ENCODE measurements around the gene FOXD1. TPM values are rescaled to one million over a fixed set of nuclear protein-coding genes. Genes with fewer than 3 reads are reported as not detected.
"Not testable (repeated sequence)": the region's sequence is repeated elsewhere in the genome, so short reads cannot be mapped to it uniquely, and the experiment has no call there.

FOXD1 gene
- polyA plus RNA-seq, 3 donors = 11.5 to 16.4 (median 12.7) TPM

DNA sequence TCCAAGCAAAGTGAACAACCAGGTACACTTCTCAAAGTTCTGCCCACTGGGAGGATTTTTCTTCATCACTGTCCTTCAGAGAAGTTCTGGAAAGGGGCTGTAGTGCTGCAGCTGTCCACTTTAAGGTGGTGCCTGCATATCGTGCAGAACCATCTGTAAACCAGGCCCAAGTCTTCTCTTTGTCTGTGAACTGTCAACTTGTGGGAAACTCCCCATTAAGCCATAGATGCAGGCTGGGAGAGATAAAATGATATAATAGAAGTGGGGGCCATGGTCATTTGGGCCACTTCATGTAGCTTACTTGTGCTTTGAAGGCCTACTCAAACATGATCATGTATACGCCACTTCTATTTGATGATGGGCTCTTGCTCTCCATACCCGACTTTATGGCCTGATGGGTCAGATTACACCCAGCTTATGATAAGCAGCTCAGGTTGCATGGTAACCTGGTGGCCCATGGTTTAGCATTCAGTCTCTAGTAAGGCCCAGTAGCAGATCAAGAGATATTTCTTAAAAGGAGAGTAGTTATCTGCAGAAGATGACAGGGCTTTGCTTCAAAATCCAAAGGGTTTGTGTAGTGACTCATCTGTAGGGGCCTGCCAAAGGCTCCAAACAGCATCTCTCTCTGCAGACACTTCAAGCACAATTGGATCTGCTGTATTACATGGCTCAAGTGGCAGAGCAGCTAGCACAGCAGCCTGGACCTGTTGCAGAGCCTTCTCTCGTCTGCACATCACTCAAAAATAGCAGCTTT is 34.0 kb upstream of the FOXD1 start:
- no peak for DNase-seq (ENCODE audit: extremely low read depth in 1 of 11, low read depth in 9 of 11, low spot score in 4 of 11)

- DNase-seq (ENCODE audit: extremely low read depth in 1 of 11, low read depth in 9 of 11, low spot score in 4 of 11) = no peak
Observed at GRCh38 chr5:73480500-73480899, 31.9 kb upstream of the FOXD1 start.

DNA sequence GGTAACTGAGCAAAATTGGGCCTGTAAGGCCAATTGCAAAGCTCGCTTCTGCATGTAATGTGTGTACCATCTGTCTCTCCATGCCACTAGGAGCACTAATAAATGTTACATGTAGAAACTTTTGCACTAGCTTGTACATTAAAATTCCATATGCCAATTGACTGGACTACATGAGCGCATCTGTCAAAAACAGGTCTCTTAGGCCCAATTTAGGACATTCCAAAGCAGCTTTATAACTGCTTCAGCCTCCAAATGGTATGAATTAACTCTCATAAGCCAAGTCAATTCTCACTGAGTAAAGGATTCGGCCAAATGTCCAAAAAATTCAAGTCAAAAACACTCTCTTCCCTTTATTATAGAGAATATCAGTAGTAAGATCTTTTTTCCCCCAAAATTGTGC is 23.5 kb upstream of the FOXD1 start:
- DNase-seq (ENCODE audit: extremely low read depth in 1 of 11, low read depth in 9 of 11, low spot score in 4 of 11) = no peak

DNA sequence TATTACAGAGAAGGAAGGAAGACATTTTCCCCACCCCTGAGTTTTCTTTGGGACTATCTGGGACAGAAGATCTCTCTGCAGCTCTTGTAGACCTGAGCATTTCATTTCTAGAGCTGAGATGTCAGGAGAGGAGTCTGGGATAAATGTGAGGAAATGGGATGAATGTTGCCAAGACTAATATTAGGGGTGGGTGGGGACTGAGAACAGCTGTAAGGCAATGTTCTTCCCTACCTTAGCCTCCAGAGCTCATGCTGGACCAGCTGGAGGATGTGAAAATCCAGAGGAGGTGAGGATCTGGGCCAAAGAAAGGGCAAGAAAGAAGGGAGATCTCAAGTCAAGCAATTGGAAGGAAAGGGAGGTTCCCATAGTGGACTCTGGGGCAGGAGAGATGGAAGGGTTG is 23.1 kb upstream of the FOXD1 start:
- DNase-seq (ENCODE audit: extremely low read depth in 1 of 11, low read depth in 9 of 11, low spot score in 4 of 11) = no peak

DNA sequence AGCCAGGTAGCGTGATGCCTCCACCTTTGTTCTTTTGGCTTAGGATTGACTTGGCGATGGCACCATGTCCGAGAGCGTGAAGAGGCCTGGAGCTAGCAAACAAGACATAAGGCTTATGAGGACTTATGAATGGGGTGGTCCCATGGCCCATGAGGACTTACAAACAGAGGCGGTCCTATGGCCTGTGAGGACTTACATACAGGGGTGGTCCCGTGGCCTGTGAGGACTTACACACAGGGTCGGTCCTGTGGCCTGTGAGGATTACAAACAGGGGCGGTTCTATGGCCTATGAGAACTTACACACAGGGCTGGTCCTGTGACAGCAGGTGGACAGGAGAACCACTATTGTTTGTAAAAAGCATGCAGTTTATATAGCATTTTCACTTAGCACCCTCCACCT is 21.3 kb upstream of the FOXD1 start:
- DNase-seq (ENCODE audit: extremely low read depth in 1 of 11, low read depth in 9 of 11, low spot score in 4 of 11) = no peak

- DNase-seq (ENCODE audit: extremely low read depth in 1 of 11, low read depth in 9 of 11, low spot score in 4 of 11) = not testable (repeated sequence)
Observed at GRCh38 chr5:73468638-73469037, 20.1 kb upstream of the FOXD1 start.

DNA sequence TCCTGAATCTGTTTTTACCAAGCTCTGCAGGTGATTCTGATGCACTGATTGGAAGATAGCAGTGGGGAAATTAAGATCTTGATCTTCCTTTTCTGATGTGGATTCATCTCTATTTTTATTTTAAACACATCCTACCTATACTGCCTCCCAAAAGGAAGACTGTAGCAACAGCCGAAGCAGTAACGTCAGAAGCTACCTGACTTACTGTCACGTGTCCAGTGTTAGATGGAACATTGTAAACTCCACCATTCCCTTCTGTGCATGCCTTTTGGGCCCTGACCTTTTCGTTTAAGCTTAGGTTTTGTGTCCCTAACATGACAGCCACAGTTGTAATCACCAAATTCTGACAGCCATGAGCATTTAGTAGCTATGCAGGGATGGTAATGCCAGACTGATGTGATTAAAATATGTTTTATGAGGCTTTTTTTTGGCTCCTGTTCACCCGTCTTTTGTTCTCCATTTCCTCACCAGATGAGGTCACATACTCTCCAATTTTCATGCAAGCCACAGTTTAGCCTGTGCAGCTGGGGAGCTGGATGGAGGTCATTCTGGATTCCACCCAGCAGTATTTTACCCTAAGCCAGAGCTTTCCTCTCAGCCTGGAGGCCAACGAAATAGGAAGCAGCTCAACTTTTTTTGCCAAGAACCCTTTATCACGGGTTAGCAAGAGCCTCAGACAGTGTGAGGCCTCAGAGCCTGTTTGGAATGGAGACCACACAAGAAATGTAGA is 15.6 kb upstream of the FOXD1 start:
- DNase-seq (ENCODE audit: extremely low read depth in 1 of 11, low read depth in 9 of 11, low spot score in 4 of 11) = no peak

DNA sequence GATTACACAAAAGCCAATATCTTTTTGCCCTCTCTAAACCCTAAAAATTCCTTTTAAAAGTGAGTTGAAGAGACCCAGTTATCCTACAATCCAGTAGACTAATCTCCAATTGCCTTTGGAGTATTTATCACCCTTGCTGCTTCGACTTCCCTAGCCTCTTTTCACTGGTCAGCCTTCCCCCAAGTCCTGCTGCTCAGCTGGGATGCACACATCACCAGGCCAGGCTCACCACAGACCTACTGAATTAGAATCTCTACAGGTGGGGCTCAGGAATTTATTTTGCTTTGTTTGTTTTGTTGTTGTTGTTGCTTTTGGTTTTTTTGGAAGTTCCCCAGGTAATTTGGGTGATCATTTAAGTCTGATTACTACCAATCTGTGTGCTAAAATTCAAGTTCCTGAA is 11.6 kb upstream of the FOXD1 start:
- no peak for DNase-seq (ENCODE audit: extremely low read depth in 1 of 11, low read depth in 9 of 11, low spot score in 4 of 11)

DNA sequence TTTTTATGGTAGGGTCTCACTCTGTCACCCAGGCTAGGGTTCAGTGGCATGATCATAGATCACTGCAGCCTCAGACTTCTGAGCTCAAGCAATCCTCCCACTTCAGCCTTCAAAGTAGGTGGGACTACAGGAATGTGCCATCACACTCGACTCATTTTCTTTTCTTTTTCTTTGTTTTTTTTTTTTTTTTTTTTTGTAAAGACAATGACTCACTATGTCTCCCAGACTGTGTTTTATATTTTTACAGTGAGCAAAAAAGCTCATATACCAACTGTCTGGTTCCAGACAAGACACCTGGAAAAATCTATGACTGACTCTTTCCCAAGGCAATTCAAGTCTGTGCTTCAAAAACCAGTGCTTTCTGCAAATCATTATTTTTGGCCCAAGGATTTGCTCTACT is 10.8 kb upstream of the FOXD1 start:
- no peak for DNase-seq (ENCODE audit: extremely low read depth in 1 of 11, low read depth in 9 of 11, low spot score in 4 of 11)

- DNase-seq (ENCODE audit: extremely low read depth in 1 of 11, low read depth in 9 of 11, low spot score in 4 of 11) = not testable (repeated sequence)
Observed at GRCh38 chr5:73456462-73456861, 7.9 kb upstream of the FOXD1 start.

- peak in 1 of 11 donors; percentile 69 for DNase-seq (ENCODE audit: extremely low read depth in 1 of 11, low read depth in 9 of 11, low spot score in 4 of 11)
Observed at GRCh38 chr5:73454379-73455036, 5.9 kb upstream of the FOXD1 start.

GRCh38 chr5:73452215-73452614 is 3.6 kb upstream of the FOXD1 start:
- DNase-seq (ENCODE audit: extremely low read depth in 1 of 11, low read depth in 9 of 11, low spot score in 4 of 11) = no peak

GRCh38 chr5:73451224-73452130 is 2.9 kb upstream of the FOXD1 start:
- DNase-seq (ENCODE audit: extremely low read depth in 1 of 11, low read depth in 9 of 11, low spot score in 4 of 11) = peak in 1 of 11 donors; percentile 54

DNA sequence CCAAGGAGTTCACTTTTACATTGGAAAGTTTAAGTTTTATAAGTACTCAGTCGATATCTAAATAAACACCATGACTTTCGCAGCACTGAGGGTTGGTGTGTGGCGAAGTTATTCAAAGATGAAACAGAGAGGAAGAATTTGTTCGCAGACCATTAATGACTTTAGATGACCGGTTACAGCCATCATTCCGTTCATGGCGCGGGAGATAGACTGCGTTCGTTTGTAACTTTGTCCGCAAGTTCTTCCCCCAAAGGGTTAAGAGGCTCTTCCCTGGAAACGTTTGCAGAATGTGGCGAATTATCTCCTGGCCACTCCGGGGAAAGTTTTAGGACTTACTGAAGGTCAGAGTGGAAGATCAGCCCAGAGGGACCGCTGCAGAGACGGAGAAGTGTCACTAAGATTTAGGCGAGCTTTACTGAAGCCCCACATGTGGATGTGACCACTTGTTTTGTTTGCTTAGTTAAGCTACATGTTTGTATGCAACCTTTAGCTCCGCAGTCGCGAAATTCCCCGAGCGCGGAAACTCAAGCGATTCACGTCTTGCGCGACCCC is 2.2 kb upstream of the FOXD1 start:
- peak in 1 of 11 donors; percentile 38 for DNase-seq (ENCODE audit: extremely low read depth in 1 of 11, low read depth in 9 of 11, low spot score in 4 of 11)

DNA sequence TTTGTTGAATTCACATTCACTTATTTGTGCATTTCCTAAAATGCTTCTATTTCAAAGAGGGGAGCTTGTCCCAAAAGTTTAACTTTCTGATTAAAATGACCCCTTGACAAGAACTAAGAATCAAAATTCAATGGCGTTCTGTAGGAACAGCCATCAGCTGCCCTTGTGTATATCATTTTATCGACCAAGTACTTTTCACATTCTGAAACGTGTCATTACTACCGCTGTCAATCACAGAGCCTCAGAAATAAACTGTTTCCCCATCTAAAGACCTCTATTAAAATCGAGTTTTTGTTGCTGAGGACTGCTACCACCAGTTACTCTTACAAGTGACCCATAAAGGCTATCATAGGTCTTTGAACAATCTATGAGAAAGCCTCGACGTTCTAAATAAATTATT is 1.6 kb upstream of the FOXD1 start:
- no peak for DNase-seq (ENCODE audit: extremely low read depth in 1 of 11, low read depth in 9 of 11, low spot score in 4 of 11)

DNA sequence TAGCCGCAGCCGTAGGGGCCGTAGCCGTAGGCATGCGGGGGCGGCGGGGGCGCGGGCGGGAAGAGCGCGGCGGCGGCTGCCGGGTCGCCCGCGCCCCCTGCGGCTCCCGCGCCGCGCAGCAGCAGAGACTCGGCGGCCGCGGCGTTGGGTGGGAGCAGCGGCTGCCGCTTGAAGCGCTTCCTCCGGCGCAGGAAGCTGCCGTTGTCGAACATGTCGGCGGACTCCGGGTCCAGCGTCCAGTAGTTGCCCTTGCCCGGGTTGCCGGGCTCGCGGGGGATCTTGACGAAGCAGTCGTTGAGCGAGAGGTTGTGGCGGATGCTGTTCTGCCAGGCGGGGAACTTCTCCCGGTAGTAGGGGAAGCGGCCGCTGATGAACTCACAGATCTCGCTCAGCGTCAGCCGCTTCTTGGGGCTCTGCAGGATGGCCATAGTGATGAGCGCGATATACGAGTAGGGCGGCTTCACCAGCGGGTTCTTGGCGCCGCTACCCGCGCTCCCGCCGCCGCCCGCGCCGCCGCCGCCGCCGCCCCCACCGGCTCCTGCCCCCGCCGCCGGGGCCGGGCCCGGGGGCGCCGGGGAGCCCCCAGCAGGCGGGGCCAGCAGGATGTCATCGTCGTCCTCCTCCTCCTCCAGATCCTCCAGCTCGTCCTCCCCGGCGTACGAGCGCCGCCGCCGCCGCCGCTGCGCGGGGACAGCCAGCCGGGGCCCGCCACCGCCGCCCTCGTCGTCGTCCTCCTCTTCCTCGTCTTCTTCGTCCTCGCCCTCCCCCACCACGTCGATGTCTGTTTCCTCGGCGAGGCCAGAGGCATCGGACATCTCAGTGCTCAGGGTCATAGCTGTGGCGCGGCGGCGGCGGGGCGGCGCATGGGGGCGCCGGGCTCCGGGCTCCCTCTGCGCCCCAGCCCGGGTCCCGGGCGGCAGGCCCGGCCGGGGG is 781 bp downstream of the FOXD1 start:
- no peak for DNase-seq (ENCODE audit: extremely low read depth in 1 of 11, low read depth in 9 of 11, low spot score in 4 of 11)

DNA sequence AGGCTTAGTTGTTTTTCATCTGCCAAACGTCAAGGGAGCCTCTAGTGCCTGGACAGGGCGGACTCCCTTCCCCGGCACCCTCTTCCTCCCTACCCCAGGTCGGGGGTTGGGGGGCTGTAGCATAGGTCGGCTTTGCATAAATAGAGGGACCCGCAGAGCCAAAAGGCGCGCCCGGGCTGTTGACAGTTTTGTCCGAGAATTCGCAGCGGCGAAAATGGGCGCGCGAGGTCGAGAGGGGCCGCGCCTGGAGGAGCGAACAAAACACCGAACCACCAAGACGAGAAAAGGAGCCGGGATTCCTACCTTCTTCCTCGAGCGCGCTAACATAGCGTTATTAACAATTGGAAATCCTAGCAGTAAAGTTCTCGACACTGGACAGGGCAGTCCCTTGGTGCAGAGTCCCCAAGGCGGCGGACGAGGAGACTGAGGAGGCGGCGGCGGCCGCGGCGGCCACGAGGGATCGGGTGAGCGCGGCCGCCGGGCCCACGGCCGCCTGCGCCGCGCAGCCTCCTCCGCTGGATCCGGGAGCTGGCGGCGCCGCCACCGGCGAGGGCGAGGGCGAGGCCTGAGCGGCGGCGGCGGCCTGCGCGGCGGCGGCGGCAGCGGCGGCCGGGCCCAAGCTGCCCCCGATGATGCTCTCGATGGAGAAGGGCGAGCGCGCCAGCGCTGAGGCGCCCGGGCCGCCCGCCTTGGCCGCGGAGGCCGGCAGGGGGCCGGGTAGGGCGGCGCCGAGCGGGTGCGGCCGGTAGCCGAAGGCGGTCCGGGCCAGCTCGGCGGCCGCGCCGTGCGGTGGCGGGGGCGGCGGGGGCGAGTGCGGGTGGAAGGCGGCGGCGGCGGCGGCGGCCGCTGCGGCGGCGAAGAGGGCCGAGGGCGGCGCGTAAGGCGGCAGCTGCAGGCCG is 1.7 kb downstream of the FOXD1 start:
- no peak for DNase-seq (ENCODE audit: extremely low read depth in 1 of 11, low read depth in 9 of 11, low spot score in 4 of 11)
